ENCODE data around the gene ZNF599.

DNA sequence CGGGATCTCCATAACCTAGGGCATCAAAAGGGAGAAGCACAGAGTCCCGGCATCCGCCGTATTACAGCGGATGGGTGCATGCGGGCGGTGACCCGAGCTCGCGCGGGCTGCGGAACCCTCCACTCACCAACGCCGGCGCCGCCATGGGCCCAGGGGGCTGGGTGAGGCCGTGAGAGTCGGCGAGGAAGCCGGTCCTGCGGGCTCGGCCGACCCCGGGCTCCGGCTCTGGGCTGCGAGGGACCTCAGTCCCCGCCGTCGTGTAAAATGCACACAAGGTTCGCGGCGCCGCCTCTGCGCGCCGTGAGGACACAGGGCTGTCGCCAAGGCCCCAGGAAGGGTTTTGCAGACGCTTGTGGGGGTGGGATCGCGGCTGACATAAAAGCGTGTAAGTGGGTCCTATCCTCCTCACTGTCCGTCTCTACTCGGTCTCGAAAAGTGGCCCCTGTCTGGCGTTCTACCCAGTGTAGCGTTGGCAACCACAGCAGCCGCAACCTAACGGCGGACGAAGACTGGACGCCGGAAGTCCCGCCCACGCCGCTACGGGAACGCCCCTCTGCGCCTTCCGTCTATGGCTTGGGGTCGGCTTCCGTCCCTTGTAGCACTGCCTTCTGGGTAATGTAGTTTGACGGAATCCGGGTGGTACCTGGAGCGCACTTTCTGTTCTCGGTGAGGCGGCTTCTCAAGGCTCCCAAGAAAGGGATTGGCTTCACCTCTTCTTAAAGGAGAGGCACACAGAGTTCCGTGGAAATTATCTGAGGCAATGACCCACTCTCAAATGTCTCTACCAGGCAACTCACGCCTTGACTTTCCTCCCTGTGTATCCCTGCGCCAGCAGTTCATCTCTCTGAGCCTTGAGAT lies at the start of gene ZNF599:
- TF ChIP-seq, protein P1, sequence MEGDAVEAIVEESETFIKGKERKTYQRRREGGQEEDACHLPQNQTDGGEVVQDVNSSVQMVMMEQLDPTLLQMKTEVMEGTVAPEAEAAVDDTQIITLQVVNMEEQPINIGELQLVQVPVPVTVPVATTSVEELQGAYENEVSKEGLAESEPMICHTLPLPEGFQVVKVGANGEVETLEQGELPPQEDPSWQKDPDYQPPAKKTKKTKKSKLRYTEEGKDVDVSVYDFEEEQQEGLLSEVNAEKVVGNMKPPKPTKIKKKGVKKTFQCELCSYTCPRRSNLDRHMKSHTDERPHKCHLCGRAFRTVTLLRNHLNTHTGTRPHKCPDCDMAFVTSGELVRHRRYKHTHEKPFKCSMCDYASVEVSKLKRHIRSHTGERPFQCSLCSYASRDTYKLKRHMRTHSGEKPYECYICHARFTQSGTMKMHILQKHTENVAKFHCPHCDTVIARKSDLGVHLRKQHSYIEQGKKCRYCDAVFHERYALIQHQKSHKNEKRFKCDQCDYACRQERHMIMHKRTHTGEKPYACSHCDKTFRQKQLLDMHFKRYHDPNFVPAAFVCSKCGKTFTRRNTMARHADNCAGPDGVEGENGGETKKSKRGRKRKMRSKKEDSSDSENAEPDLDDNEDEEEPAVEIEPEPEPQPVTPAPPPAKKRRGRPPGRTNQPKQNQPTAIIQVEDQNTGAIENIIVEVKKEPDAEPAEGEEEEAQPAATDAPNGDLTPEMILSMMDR (optimal IDR thresholded peaks at IDR 0.05 in 1 of 3, IDR thresholded peaks at IDR 0.05 in 1 of 3, conservative IDR thresholded peaks at IDR 0.05 in 1 of 3; ENCODE audit: extremely low read depth in 1 of 3, insufficient read depth in 2 of 3, low read length in 3 of 3), result no peak
- no peak for TF ChIP-seq EZH2 (IDR thresholded peaks at IDR 0.05; ENCODE audit: low read length)

Measured in keratinocyte (primary cell).